Right lobe of liver (tissue), 6 donors: Measurements from ENCODE around the gene RBMS3. TPM values are rescaled to one million over a fixed set of nuclear protein-coding genes. Genes with fewer than 3 reads are reported as not detected.

ENCODE experiments used
- ATAC-seq, 4 donors: fragments of 200-7000 bp; cut with Tn5 transposase; one replicate each; pipeline ENCODE4 v1.9.1; 2020; ENCODE audit warnings: mild to moderate bottlenecking in 4 of 4, moderate library complexity in 4 of 4
- DNase-seq, 3 donors: peaks; one replicate each; pipeline ENCODE4 v3.0.0-alpha.2; 2020
- H3K27ac ChIP-seq, 3 donors: fragments of 200-600 bp; one replicate each; pipeline ENCODE4 v1.8.0; 2022
- H3K27me3 ChIP-seq, 2 donors: fragments of 200-600 bp; one replicate each; pipeline ENCODE4 v1.8.0; 2022
- H3K36me3 ChIP-seq, 4 donors: fragments of 200-600 bp; sonication (generic) in 1 of 4; one replicate each; pipeline versions ENCODE4 v1.5.1 to v1.8.0; 2017 to 2022; ENCODE audit warnings: control low read depth in 1 of 4
- H3K4me1 ChIP-seq, 4 donors: fragments of 200-600 bp; sonication (generic) in 1 of 4; one replicate each; pipeline versions ENCODE4 v1.5.1 to v1.8.0; 2017 to 2022; ENCODE audit warnings: control low read depth in 1 of 4
- H3K4me3 ChIP-seq, 3 donors: fragments of 200-600 bp; one replicate each; pipeline ENCODE4 v1.8.0; 2022
- H3K9me3 ChIP-seq, 4 donors: fragments of 200-600 bp; sonication (generic) in 1 of 4; one replicate each; pipeline versions ENCODE4 v1.5.1 to v1.8.0; 2017 to 2022; ENCODE audit warnings: control low read depth in 1 of 4
- CTCF ChIP-seq, 4 donors: fragments of 200-600 bp in 3 of 4; fragments of 450-650 bp in 1 of 4; IDR thresholded peaks; one replicate each; pipeline versions ENCODE4 v1.5.1 to v1.8.0; 2016 to 2022; ENCODE audit warnings: antibody characterized with exemption in 4 of 4, mild to moderate bottlenecking in 2 of 4
- POLR2A ChIP-seq: fragments of 450-650 bp; IDR thresholded peaks from one replicate; pipeline ENCODE4 v1.6.1; 2017; ENCODE audit warnings: antibody characterized with exemption, mild to moderate bottlenecking
- WGBS: methylation state at CpG from one replicate; pipeline ENCODE4 v1.1.6; 2018; ENCODE audit warnings: low coverage, low lambda C conversion rate; ENCODE audit not compliant: insufficient coverage; ENCODE audit errors: missing lambda C conversion rate; 5-methylcytosine and 5-hydroxymethylcytosine counted together
- intact Hi-C, 2 donors: fragments of 100-400 bp; cut with DNase I; formaldehyde crosslinking; loops; one replicate each; pipeline versions ENCODE4 v1.11.2 to v1.14.1; 2022
- total RNA-seq, 6 experiments: library from RNA; depleted of rRNA in 2 of 6; stranded (reverse); fragments of >200 nt in 2 of 6; fragmentation: NEBNext Ultra II Directional in 3 of 6; extraction: Animal tissue kit (Norgen Biotek cat#: 25700) in 3 of 6; gene quantifications; one replicate each; pipeline versions ENCODE4 v1.1.0 to v1.2.4, GENCODE V29; 2016 to 2023
- donor health status: DM: no; HTN: yes; CAD: no.
- donor health status: DM: no; HTN: no; CAD: no.
- donor health status: DM: no; HTN: no; CAD: no.
- donor health status: DM: no; HTN: yes; CAD: no.
- donor health status: DM: no; HTN: yes; CAD: no.

RBMS3 gene
- total RNA-seq, 6 experiments from 2014 or later: 6.3 to 11.5 (median 8.3) TPM

DNA sequence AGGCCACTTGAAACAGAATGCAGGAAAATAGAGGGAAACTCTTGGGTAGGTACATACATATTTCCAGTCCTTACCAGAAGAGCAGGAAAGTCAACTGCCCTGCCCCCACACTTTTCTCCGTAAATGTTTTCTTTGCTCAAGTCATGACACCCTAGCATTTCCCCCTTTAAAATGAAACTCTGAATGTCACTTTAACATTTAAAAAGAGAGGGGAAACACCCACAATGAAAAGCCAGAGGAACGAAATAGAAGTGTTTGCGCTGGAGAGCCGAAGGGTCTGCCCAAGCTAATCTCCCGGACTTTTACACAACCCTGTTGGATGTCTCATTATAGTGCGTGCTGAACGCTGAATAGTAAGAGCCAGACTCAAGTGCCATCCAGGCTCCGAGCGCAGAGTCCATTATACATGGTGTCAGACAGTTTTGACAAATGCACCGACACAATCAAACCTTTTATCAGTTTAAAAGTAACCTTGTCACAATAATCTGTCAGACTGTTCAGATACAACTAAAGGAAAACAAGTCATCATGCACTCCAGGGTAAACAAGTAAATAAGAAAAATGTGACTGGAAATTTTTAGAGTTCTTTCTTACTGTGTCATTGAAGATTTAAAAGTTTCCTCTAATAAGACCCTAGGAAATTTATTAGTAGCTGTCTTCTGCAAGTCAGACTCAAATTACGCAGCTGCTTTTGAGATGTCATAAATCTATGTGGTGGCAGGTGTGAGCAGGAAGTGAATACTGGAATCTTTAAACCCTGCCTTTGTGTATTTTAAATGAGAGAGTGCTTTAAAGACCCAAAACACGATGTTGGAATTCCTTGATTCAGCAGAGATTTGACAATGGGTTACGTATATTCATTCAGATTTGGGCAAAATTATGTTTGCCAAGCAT lies 159.8 kb downstream of the RBMS3 start:
- DNase-seq (no peak), ATAC-seq (peak in 3 of 4 donors; percentile 23 to 49 (median 30))
- intact Hi-C loops: no loop called here
- H3K4me1 ChIP-seq: no peaks in the 10 kb centered on the region
- no peak overlapping the region for H3K4me3 ChIP-seq
- 14% methylated on average over 13 of the region's 13 CpGs for WGBS
- H3K27ac ChIP-seq: no peak overlapping the region
- no peak for TF ChIP-seq POLR2A
- TF ChIP-seq CTCF (IDR thresholded peaks at IDR 0.05): no peak
- H3K27me3 ChIP-seq: no peaks in the 10 kb centered on the region
- no peaks in the 10 kb centered on the region for H3K36me3 ChIP-seq
- no peaks in the 10 kb centered on the region for H3K9me3 ChIP-seq

DNA sequence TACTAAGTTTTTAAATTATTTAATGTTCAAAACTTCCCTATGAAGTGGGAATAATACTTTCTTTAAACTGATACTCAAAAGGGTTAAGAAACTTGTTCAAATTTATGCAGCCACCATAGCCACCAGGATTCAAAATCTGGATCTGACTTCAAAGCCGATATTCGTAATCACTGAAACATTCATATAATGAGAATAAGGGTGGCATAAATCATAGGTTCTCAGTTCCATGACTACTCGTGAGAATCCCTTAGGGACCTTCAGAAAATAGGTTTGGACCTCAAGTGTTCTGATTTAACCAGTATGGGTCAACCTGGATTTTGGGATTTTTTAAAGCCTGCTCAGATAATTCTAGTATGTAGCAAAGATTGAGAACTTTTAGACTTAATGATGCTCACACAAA lies 160.6 kb downstream of the RBMS3 start:
- TF ChIP-seq POLR2A (no peak), CTCF (IDR thresholded peaks at IDR 0.05) (no peak)
- Histone ChIP-seq H3K4me1 (no peaks in the 10 kb centered on the region), H3K9me3 (no peaks in the 10 kb centered on the region), H3K36me3 (no peaks in the 10 kb centered on the region), H3K27ac (no peak overlapping the region), H3K4me3 (no peak overlapping the region), H3K27me3 (no peaks in the 10 kb centered on the region)
- DNase-seq: no peak
- no peak for ATAC-seq
- 73% methylated on average over 3 of the region's 3 CpGs for WGBS
- intact Hi-C loops: no loop called here

DNA sequence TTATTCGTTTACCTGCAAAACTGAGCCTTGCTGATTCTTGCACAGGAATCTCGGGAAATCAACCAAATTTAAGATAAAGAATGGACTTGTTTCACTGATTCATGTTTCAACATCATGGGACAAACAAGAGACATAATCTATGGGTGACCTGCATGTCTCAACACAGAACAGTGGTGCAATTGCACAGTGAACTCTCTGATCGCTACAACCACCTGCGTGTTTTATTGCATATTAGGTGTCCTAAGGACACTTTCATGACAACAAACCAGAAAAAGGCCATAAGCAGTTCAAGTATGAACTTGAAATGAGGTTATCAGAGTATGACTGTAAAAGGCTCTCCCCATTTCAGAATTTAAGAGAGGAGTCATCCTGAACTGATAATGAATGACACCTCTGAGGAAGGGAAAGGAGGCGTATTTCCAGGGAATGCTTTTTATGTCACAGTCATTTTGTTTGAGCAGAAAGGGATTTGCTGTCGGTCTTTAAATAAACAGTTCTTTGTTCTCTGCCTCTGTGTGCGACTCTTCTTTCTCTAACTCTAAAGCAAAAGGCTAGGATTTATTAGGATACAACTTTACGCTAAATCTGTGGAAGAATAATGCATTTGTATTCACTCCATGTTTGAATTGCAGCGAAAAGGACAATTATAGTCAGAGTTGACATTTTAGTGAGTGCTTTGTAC lies 167.2 kb downstream of the RBMS3 start:
- H3K27ac ChIP-seq: no peak overlapping the region
- WGBS: 68% methylated on average over 9 of the region's 9 CpGs
- no peaks in the 10 kb centered on the region for H3K9me3 ChIP-seq

DNA sequence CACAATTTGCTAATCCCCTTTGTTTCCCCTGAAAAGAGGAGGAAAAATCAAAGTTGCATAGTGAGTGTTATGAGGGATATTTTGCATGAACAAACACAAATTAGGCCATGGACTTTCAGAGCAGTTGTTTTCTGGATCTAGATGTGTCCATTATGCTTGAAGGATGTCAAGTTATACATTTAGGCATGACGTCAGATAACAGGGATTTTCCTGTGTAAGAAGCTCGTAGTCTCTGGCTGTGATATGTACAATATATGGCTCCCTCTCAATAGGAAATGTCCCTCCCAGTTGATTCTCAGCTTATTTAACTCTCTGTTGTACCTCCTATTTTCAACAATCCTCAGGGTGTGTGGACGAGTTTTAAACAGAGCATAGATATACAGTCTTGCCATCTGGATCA lies 171.0 kb downstream of the RBMS3 start:
- no peaks in the 10 kb centered on the region for H3K9me3 ChIP-seq
- TF ChIP-seq POLR2A (no peak), CTCF (IDR thresholded peaks at IDR 0.05) (no peak)
- WGBS: 54% methylated on average over 3 of the region's 3 CpGs
- intact Hi-C loops: no loop called here
- no peak for DNase-seq
- no peak overlapping the region for H3K27ac ChIP-seq
- no peaks in the 10 kb centered on the region for H3K27me3 ChIP-seq
- no peak for ATAC-seq
- no peaks in the 10 kb centered on the region for H3K36me3 ChIP-seq
- H3K4me3 ChIP-seq: no peak overlapping the region
- H3K4me1 ChIP-seq: peaks cover 0 to 8% (median 0%) of the 10 kb centered on the region in 4 donors

More for the DNA sequence above, 167.2 kb downstream of the RBMS3 start:
- no peaks in the 10 kb centered on the region for H3K4me1 ChIP-seq
- TF ChIP-seq CTCF (IDR thresholded peaks at IDR 0.05) (no peak), POLR2A (no peak)
- no peaks in the 10 kb centered on the region for H3K27me3 ChIP-seq
- H3K4me3 ChIP-seq: no peak overlapping the region
- H3K36me3 ChIP-seq: no peaks in the 10 kb centered on the region
- ATAC-seq: no peak
- intact Hi-C loops: no loop called here
- DNase-seq: no peak
